Adipose tissue (tissue), 3 donors: ENCODE measurements around the gene LGALS14. TPM values are rescaled to one million over a fixed set of nuclear protein-coding genes. Genes with fewer than 3 reads are reported as not detected.

Source experiments
- H3K27ac ChIP-seq: one replicate; pipeline ENCODE4 v1.5.1; 2013; ENCODE audit warnings: low read depth, low read length
- WGBS, 3 donors: extraction: QIAGEN DNeasy Blood & Tissue Kit; methylation state at CpG; one replicate each; pipeline ENCODE4 v1.1.7; 2013; 5-methylcytosine and 5-hydroxymethylcytosine counted together
- polyA plus RNA-seq, 3 donors: library from polyadenylated mRNA; stranded (reverse); fragments of 200-250 nt; gene quantifications; one replicate each; pipeline ENCODE4 v1.2.3, GENCODE V29; 2013
- donor health status: healthy with polysubstance abuse.
- donor health status: Bipolar disorder and iron deficiency.
- donor health status: healthy.

The LGALS14 gene
- polyA plus RNA-seq, 3 donors = not detected

DNA sequence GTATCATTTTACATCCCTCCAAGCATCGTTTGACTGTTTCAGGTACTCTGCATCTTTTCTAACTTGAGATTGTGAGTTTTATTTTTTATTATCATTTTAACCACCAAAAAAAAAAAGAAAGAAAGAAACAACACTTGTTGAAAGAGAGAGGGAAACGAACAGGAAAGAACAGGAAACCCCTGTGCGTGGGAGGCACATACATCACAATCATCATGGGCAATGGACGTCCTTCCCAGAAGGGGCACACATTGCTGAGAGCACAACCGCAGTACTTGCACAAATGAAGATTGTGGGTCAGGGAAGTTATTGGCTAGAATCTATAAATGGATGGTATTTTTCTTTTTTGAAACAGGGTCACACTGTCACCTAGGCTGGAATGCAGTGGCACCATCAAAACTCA, 31.8 kb downstream of the LGALS14 start:
- 50 to 63% (median 59%) methylated on average over 5 of the region's 5 CpGs for WGBS, 3 donors

DNA sequence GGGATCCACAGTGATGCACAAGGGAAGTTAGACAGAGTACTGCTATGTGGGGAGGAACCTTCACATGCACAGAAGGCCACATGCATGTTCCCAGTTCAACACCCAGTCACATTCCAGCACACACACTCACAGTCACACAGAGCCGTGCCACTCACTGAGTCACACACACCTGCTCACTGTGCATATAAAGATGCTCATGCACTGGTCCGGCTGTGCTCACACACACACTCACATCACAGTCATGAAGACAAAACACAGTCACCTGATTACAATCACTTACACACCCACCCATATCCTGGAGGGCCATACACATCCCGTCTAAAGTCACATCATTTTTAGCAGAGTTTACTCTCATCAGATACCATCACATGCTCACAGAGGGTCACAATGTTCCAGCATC, 33.1 kb downstream of the LGALS14 start:
- no peak overlapping the region for H3K27ac ChIP-seq
- 72 to 88% (median 74%) methylated on average over 3 of the region's 3 CpGs for WGBS, 3 donors

More for the DNA sequence above, 31.8 kb downstream of the LGALS14 start:
- no peak overlapping the region for H3K27ac ChIP-seq

DNA sequence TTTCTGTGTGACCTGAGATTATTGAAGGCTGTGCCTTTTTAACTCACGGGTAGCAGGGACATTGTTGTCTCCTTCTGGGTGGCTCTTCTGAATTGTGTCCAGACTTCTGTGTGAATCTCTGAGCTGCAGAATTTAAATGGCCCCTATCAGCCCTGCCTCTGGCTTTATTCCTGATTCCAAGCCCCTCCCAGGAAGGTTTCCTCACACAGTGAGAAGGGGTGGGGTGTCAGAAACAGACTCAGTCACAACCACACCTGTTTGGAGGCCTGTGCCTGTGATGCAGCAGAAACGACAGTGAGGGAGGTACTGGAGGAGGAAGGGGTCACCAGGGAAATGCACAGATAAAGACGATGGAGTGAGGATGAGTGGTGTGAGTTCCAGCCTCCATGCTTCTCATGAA, 33.6 kb downstream of the LGALS14 start, which contains the start of gene CLC:
Gene CLC (minus strand): TSS at position 139 of the 400 bp plus-strand sequence. CDS start 77 bp downstream, at position 62.
- WGBS, 3 donors = 40 to 44% (median 44%) methylated on average over 3 of the region's 3 CpGs
- no peak within 1 kb of the TSS for H3K27ac ChIP-seq

DNA sequence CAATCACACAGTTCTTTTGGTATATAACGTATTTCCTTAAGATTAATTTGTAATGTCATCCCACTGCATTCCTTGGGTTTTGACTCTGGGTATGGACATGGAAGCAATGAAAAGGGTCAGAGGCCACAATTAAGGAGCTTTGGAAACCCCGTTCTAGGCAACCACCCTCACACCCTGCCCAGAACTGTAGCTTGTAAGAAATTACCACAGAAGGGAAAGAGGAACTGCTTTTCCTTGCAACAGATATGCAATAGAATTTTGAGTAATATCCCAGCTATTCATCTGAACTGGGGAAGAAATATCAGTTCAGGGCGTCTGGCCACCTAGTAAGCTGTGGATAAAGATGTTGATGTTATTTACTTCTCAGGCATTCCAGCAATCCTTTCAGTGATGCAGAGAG, 34.5 kb downstream of the LGALS14 start:
- WGBS, 3 donors = 26 to 49% (median 43%) methylated on average over 3 of the region's 3 CpGs
- H3K27ac ChIP-seq = no peak overlapping the region

DNA sequence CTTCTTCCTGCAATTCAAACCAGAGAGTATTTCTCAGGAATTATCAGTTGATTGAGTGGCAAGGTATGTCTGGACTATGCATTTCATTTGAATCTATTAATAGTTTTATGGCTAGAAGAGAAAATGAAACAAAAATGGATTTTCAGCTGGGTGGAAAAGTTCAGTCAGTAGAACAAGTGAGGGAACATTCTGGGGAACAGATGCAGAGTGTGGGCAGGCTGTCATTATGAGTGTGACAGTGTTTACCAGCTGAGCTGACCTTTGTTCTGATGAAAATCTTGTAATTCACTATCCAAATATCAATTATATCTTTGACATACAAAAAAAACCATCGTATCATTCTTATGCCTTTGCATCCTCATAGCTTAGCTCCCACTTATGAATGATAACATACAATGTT, 36.1 kb downstream of the LGALS14 start:
- no peak overlapping the region for H3K27ac ChIP-seq
- 86 to 91% (median 88%) methylated on average over 1 of the region's 1 CpG for WGBS, 3 donors

DNA sequence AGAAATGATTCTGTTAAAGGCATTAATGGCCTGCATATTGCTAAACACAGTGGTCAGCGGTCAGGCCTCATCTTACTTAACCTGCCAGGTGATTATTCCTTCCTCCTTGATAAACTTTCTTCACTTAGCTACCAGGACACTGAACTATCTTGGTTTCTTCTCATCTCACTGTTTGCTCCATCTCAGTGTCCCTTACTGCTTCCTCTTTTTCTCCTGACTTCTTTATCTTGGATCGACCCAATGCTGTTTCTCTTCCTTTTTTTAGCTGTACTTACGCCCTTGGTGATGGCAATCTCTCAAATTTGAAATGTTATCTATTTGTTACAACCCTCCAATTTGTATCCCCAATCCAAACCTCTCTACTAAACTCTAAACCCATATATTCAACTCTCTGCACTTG, 41.4 kb downstream of the LGALS14 start:
- WGBS, 3 donors = 40 to 71% (median 41%) methylated on average over 3 of the region's 3 CpGs
- H3K27ac ChIP-seq = no peak overlapping the region

DNA sequence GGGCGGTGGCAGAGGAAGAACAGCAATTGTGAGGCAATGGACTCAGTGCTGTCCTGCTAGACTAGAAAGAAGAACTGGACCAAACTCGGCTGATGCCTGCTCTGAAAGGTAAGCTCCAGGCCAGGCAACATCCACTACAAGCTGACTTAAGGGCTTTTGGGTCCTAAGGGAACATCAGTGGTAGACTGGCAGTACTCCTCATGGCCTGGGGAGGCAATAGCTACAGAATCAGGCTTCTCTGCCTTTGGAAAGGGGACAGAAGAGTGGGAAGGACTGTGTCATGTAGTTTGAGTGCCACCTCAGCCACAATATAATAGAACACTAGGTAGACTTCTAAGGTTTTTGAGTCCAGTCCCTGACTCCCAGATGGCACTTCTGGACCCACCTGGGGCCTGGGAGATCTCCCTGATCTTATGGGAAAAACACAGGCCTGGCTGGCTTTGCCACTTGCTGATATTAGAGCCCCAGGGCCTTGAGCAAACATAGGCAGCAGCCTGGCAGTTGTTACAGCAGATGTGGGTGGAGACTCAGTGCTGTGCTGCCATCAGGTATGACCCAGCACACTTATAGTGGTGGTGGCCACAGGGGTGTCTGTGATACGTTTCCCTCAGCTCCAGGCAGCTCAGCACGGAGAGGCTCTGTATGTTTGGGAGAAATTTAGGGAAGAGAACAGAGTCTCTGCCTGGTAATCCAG, 42.7 kb downstream of the LGALS14 start:
- no peak overlapping the region for H3K27ac ChIP-seq
- 60 to 77% (median 77%) methylated on average over 4 of the region's 4 CpGs for WGBS, 3 donors

DNA sequence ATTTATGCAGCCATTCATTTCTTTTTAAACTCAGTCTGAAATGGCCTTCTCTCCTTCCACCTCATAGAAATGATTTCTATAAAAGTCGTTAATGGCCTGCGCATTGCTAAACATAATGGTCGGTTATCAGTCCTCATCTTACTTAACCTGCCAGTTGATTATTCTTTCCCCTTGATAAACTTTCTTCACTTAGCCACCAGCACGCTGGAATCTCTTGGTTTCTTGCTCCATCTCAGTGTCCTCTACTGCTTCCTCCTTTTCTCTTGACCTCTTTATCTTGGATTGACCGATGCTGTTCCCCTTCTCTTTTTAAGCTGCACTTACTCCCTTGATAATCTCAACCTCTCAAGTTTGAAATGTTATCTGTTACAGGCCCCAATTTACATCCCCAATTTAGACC, 45.7 kb downstream of the LGALS14 start:
- H3K27ac ChIP-seq = no peak overlapping the region
- WGBS, 3 donors = 77 to 87% (median 81%) methylated on average over 5 of the region's 5 CpGs

DNA sequence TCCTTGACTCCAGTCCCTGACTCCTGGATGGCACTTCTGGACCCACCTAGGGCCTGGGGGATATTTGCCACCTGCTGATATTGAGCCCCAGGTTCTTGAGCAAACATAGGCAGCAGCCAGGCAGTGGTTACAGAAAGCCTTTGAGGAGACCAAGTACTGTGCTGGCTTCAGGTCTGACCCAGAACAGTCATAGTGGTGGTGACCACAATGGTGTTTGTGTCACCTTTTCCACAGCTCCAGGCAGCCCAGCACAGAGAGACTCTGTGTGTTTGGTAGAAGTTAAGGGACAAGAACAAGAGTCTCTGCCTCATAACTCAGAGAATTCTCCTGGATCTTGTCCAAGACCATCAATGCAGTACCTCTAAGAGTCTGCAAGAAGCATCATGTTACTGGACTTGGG, 48.1 kb downstream of the LGALS14 start:
- no peak overlapping the region for H3K27ac ChIP-seq

DNA sequence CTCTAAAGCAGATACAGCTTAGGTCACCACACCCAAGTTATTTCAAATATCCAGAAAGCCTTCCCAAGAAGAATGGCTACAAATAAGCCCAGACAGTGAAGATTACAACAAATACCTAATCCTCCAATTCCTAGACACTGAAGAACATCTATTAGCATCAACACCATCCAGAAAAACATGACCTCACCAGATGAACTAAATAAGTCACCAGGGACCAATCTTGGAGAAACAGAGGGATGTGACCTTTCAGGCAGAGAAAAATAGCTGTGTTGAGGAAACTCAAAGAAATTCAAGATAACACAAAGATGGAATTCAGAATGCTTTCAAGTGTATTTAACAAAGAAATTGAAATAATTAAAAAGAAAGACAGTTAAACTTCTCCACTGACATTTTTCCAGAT, 48.5 kb downstream of the LGALS14 start:
- no peak overlapping the region for H3K27ac ChIP-seq

DNA sequence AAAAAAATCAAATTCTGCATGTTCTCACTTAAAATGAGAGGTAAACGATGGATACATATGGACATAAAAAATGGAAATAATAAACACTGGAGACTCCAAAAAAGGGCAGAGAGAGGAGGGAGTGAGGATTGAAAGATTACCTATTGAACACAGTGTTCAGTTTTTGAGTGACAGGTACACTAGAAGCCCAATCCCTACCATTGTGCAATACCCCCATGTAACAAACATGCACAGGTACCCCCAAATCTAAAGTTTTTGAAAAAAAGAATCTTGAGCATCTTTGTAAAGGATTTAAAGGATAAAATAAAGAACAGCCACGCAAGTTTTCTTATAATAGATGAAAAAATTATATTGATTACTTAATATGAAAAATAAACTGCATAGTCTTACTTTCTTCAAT, 50.3 kb downstream of the LGALS14 start:
- WGBS, 3 donors = 79 to 82% (median 80%) methylated on average over 2 of the region's 2 CpGs
- H3K27ac ChIP-seq = no peak overlapping the region

DNA sequence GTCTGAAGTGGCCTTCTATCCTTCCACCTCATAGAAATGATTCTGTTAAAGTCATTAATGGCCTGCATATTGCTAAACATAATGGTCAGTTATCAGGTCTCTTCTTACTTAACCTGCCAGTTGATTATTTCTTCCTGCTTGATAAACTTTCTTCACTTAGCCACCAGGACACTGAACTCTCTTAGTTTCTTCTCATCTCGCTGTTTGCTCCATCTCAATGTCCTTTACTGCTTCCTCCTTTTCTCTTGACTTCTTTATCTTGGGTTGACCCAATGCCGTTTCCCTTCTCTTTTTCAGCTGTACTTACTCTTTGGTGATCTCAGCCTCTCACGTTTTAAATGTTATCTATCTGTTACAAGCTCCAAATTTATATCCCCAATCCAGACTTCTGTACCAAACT, 50.7 kb downstream of the LGALS14 start:
- WGBS, 3 donors = 47 to 58% (median 53%) methylated on average over 3 of the region's 3 CpGs

More for the DNA sequence above, 50.7 kb downstream of the LGALS14 start:
- no peak overlapping the region for H3K27ac ChIP-seq

Other genes starting within 250 kb of the LGALS14 start
- 10 to 100 TPM; 26.8 to 63.0 (median 32.4) TPM for gene TIMM50, start 223.6 kb upstream of the LGALS14 start, polyA plus RNA-seq
- not detected for gene DLL3, start 205.5 kb upstream of the LGALS14 start, polyA plus RNA-seq
- gene SELENOV, start 189.3 kb upstream of the LGALS14 start, polyA plus RNA-seq = not detected
- gene EID2B, start 171.6 kb upstream of the LGALS14 start, polyA plus RNA-seq = 1 to 10 TPM in 2 of 3 donors, under 1 TPM in 1; 0.98 to 3.5 (median 1.2) TPM
- 10 to 100 TPM in 1 of 3 donors, 1 to 10 TPM in 2; 5.2 to 11.1 (median 9.2) TPM for gene EID2, start 164.3 kb upstream of the LGALS14 start, polyA plus RNA-seq
- gene LGALS13, start 102.0 kb upstream of the LGALS14 start, polyA plus RNA-seq = not detected
- not detected for gene LGALS16, start 48.6 kb upstream of the LGALS14 start, polyA plus RNA-seq
- gene CLC, start 33.5 kb downstream of the LGALS14 start, polyA plus RNA-seq = 1 to 10 TPM in 1 of 3 donors, under 1 TPM in 1, not detected in 1; 0.86 to 2.6 TPM
- gene LEUTX, start 74.4 kb downstream of the LGALS14 start, polyA plus RNA-seq = not detected
- 10 to 100 TPM in 1 of 3 donors, 1 to 10 TPM in 2; 5.4 to 16.4 (median 7.4) TPM for gene DYRK1B, start 129.7 kb downstream of the LGALS14 start, polyA plus RNA-seq
- 100 to 1,000 TPM; 197 to 340 (median 229) TPM for gene FBL, start 141.9 kb downstream of the LGALS14 start, polyA plus RNA-seq
- gene FCGBP, start 230.2 kb downstream of the LGALS14 start, polyA plus RNA-seq = 10 to 100 TPM in 1 of 3 donors, 1 to 10 TPM in 2; 2.5 to 16.7 (median 2.9) TPM